GM18861 (cell line): Measurements from ENCODE around the gene GJB6.
"Not testable (repeated sequence)": the region's sequence is repeated elsewhere in the genome, so short reads cannot be mapped to it uniquely, and the experiment has no call there.

ENCODE experiments used
- ATAC-seq: cut with Tn5 transposase; IDR thresholded peaks from one replicate; pipeline ENCODE4 v1.9.1; 2021; ENCODE audit not compliant: unreplicated experiment

The GJB6 gene

GRCh38 chr13:20231839-20232555, at the start of gene GJB6:
Gene GJB6, minus strand, starts transcription at chr13:20232319. Its CDS starts 8,839 bp downstream, at chr13:20223480.
- ATAC-seq: no peak

GRCh38 chr13:20276901-20277300, 44.8 kb upstream of the GJB6 start:
- not testable (repeated sequence) for ATAC-seq

- no peak for ATAC-seq
Measured at GRCh38 chr13:20274466-20274865, 42.3 kb upstream of the GJB6 start.

GRCh38 chr13:20272588-20273171, 40.6 kb upstream of the GJB6 start:
- no peak for ATAC-seq

- no peak for ATAC-seq
Measured at GRCh38 chr13:20272104-20272503, 40.0 kb upstream of the GJB6 start.

GRCh38 chr13:20271441-20271840, 39.3 kb upstream of the GJB6 start:
- ATAC-seq: no peak

GRCh38 chr13:20270163-20270865, 38.2 kb upstream of the GJB6 start:
- no peak for ATAC-seq

- ATAC-seq: peak; percentile 100
Measured at GRCh38 chr13:20264271-20265018, 32.3 kb upstream of the GJB6 start.

GRCh38 chr13:20263393-20264044, 31.4 kb upstream of the GJB6 start:
- no peak for ATAC-seq

- no peak for ATAC-seq
Measured at GRCh38 chr13:20258963-20259288, 26.8 kb upstream of the GJB6 start.

- no peak for ATAC-seq
Measured at GRCh38 chr13:20258208-20258962, 26.3 kb upstream of the GJB6 start.

- no peak for ATAC-seq
Measured at GRCh38 chr13:20254076-20254475, 22.0 kb upstream of the GJB6 start.

GRCh38 chr13:20249913-20250312, 17.8 kb upstream of the GJB6 start:
- ATAC-seq: no peak

GRCh38 chr13:20247963-20248362, 15.8 kb upstream of the GJB6 start:
- ATAC-seq: no peak

- no peak for ATAC-seq
Measured at GRCh38 chr13:20247403-20247802, 15.3 kb upstream of the GJB6 start.

- no peak for ATAC-seq
Measured at GRCh38 chr13:20241593-20241992, 9.5 kb upstream of the GJB6 start.

- ATAC-seq: no peak
Measured at GRCh38 chr13:20239748-20240147, 7.6 kb upstream of the GJB6 start.

- no peak for ATAC-seq
Measured at GRCh38 chr13:20232556-20233277, 598 bp upstream of the GJB6 start.

- ATAC-seq: no peak
Measured at GRCh38 chr13:20230913-20231838, 943 bp downstream of the GJB6 start.
